GM04504 (cell line): ENCODE results near the gene PAK2.
"Not testable (repeated sequence)": the region's sequence is repeated elsewhere in the genome, so short reads cannot be mapped to it uniquely, and the experiment has no call there.

Experiments used
- DNase-seq: peaks from one replicate; pipeline ENCODE4 v3.0.0-alpha.2; 2012; ENCODE audit warnings: low read depth

The PAK2 gene

DNA sequence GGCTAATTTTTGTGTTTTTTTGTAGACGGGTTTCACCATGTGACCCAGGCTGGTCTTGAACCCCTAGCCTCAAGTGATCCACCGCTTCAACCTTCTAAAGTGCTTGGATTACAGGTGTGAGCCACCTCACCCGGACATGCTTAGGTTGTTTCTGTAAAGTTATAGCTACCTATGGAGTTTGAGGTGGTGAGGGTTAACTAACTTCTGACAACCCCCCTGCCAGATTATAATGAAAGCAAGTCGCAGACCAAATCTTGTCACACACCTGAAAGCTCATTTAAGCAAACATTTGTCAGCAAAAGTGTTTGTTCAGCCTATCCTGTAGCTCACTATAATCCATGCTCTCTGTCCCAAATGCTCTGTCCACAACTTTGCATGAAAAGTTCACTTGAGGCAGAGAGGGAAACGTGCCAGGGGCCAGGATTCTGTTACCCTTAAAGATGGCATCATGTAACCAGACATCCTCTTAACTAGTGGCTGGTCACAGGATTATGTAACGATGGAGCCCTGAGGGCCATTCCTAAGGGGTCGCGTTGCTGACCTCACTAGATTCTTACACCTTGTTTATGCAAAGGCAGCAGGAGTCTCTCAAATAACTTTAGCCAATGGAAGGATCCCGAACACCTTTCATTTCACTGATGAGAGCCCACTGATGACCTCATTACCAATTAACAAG, 103.9 kb downstream of the PAK2 start:
- DNase-seq = no peak

DNA sequence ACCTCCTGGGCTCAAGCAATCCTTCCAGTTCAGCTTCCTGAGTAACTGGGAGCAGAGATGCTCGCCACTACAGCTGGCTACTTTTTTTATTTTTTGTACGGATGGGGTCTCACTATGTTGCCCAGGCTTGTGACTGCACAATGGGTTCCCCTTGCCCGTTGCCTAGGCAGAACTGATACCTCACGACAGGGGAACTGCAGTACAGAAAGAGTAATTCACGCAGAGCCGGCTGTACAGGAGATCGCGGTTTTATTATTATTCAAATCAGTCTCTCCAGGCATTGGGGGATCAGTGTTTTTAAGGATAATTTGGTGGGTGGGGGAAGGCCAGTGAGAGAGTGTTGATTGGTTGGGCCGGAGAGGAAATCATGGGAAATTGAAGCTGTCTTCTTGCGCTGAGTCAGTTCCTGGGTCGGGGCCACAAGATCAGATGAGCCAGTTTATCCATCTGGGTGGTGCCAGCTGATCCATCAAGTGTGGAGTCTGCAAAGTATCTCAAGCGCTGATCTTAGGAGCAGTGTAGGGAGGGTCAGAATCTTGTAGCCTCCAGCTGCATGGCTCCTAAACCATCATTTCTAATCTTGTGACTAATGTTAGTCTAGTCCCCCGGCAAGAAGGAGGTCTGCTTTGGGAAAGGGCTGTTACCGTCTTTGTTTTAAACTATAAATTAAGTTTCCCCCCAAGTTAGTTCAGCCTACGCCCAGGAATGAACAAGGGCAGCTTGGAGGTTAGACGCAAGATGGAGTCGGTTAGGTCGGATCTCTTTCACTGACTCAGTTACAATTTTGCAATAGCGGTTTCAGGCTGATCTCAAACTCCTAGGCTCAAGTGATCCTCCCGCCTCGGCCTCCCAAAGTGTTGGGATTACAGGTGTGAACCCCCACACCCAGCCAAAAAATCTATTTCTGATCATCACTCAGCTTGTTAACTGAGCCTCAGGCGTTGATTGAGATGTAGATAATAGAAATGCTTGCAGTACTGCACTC, 104.9 kb downstream of the PAK2 start:
- not testable (repeated sequence) for DNase-seq

DNA sequence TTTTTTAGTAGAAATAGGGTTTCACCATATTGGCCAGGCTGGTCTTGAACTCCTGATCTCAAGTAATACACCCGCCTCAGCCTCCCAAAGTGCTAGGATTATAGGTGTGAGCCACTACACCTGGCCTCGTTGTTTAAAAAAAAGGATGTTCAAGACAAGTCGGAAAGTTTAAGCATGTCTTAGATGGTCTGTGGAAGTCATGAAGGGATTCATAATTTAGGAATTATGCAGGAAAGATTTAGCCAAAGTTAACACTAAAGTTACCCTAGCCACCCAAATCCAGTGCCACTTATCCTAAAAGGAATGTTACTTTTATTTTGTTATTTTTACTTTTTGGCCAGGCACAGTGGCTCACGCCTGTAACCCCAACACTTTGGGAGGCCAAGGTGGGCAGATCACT, 108.7 kb downstream of the PAK2 start:
- not testable (repeated sequence) for DNase-seq

DNA sequence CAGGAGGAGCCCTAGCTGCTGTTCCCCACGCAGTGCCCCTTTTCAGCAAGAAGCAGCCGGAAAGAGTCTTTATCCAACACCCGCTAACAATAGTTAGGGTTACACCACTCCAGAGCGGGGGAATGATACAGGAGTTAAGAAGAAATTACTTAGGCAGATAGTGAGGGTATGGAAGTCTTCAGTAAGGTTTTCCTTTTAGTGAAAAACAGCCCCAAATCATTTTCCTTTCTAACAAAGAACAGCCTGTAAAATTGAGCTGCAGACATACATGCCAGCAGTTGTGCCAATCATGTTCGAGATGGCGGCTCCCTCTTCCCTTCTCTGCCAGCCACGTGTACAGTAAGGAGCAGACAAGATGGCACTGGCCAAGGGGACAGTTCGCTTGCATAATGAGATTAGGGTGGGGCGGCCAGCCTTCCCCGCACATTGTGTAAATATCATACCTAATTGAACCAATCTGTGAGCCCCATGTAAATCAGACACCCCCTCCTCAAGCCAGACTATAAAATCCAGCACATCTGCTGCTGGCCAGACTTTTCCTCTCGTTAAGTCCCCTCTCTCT, 109.6 kb downstream of the PAK2 start:
- DNase-seq = no peak

DNA sequence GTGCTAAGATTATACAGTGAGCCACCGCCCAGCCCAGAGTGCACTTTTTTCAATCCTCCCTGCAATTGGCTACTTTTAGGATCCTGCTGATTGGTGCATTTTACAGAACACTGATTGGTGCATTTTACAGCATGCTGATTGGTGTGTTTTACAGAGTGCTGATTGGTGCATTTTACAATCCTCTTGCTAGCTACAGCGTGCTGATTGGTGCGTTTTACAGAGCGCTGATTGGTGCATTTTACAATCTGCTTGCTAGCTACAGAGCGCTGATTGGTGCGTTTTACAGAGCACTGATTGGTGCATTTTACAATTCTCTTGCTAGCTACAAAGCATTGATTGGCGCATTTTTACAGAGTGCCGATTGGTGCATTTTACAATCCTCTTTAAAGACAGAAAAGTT, 123.3 kb downstream of the PAK2 start:
- DNase-seq = not testable (repeated sequence)

DNA sequence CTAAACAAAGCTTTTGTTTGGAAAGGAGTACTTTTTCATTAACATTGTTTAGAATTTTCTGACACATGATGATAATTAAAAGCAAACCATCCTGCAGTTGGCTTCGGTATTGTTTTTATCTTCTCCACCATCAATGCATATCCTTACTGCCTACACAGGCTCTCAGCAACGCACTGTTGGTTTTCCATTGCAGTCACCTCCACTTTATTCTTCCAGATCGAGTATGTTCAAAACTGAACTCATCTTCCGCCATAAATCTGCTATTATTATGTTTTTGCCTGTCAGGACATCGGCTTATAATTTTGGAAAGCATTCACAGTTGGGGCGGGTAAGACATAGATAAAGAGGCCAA, 127.5 kb downstream of the PAK2 start:
- DNase-seq = no peak

DNA sequence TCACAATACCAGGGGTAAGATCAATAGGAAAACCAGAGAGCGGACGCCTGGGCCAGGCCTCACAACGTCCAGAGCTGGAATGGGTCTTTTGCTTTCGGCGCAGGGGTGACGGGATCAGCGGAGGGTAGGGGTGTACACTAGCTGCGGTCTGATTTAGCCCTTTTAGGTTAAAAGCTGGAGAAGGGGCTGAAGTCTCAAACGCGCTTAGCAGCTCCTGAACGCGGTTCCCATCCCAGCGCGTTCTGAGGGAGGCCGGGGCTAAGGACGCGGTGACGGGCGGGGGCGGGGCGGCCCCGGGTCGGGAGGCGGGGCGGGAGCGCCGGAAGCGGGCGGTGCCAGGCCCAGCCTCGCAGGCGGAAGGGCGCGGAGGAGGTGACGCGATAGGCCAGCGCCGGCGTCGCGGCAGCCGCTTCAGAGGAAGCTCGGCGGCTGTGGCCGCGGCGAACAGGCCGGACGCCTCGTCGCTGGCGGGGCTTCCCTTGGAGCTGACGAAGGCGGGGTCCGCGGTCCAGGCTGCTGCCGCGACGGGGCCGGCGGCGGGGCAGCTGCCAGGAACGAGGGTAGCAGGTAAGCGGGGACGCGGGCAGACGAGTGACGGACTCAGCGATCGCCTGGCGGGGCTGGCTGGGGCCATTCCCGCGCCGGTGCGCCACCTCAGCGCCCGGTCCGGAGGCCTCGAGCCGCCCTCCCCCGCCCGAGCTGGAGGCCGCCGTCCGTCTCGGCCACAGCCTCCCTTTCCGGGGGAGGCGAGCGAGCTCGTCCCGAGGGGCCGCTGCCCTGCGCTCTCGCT, 128.0 kb downstream of the PAK2 start, which contains the start of gene SENP5:
Gene SENP5, plus strand, starts transcription at position 414 of the 790 bp plus-strand sequence. CDS start 17,262 bp downstream, outside the sequence.
- DNase-seq = peak; percentile 73

DNA sequence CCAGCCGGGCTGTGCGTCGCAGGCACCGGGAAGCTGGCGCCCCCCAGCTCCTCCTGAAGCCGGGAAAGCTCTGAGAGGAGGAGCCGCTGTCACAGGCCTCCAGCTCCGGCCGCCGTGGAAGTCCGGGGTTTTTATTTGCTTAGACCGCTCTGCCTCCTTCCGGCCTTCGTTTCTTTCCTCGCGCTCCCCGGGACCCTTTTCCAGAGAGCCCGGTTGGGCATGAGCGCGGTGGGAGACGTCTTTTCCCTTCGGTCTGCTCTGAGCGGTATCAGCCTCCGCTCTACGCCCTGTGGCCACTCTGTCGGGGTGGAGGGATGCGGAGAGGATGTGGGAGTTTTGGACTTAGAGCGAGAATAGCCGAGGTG, 128.6 kb downstream of the PAK2 start:
- no peak for DNase-seq

DNA sequence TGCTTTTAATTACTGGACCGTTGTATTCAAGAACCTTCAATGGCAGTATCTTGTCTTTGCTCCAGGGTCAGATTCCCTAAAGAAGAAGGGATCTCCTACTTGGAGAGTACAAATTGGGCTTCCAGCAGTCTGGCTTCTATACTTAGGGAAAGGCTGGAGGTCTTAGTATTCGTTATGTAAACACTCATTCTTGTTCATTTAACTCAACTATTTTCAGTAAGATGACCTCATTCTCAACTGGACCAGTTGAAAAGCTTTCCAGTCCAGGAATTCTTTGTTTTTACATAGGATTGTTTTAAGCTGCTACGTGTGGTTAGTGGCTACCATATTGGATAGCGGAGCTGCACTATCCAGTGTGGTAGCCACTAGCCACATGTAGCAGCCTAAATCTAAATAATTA, 132.7 kb downstream of the PAK2 start:
- no peak for DNase-seq

DNA sequence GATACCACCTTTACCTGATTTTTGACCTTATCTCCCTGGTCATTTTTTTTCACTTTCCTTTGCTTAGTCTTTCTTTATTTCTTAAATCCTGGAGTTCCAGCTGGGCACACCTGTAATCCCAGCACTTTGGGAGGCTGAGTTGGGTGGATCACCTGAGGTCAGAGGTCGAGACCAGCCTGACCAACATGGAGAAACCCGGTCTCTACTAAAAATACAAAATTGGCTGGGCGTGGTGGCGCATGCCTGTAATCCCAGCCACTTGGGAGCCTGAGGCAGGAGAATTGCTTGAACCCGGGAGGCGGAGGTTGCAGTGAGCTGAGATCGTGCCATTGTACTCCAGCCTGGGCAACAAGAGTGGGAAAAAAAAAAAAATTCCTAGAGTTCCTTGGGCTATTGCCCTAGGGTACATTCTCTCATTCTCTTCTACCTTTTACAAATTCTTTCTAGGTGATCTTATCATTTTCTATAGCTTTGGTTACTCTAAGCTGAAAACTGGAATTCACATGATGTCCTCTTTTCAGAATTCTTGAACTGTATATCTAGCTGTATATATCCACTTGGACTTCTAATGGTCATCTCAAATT, 134.9 kb downstream of the PAK2 start:
- DNase-seq = not testable (repeated sequence)

DNA sequence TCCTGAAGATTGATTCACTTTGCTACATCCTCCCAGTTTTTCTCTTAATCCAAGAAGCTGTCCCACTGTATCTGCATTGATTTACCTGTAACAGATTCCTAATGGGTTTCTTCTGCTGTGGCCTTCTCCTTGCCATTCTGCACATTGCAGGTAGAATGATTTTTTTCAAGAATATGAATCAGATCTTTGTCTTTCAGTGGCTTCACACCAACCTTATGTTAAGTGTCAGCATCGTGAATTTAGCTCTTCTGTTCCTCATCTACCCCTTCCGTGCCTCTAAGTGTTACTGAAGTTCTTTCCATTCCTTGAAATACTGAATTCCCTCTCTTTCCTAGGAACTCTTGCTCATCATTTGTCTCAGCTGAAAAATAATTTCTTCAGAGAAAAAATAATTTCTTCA, 135.6 kb downstream of the PAK2 start:
- DNase-seq = no peak
